Adrenal gland (tissue), 5 donors: ENCODE measurements around the gene TMEM42.

Experiments
- POLR2A ChIP-seq, 2 donors: fragments of 450-650 bp; IDR thresholded peaks; one replicate each; pipeline ENCODE4 v1.6.1; 2017; ENCODE audit warnings: antibody characterized with exemption in 2 of 2, mild to moderate bottlenecking in 2 of 2, moderate library complexity in 1 of 2
- TF ChIP-seq, protein P1 (sequence below), 6 experiments: fragments of 450-650 bp in 4 of 6; fragments of 200-600 bp in 2 of 6; sonication (generic) in 1 of 6; IDR thresholded peaks; 1 replicate in 5 of 6; 2 replicates in 1 of 6; pipeline versions ENCODE4 v1.5.1 to v1.8.0; 2016 to 2021; ENCODE audit warnings: antibody characterized with exemption in 6 of 6, mild to moderate bottlenecking in 2 of 6, moderate library complexity in 1 of 6
- donor health status: DM: no; HTN: no; CAD: no.

DNA sequence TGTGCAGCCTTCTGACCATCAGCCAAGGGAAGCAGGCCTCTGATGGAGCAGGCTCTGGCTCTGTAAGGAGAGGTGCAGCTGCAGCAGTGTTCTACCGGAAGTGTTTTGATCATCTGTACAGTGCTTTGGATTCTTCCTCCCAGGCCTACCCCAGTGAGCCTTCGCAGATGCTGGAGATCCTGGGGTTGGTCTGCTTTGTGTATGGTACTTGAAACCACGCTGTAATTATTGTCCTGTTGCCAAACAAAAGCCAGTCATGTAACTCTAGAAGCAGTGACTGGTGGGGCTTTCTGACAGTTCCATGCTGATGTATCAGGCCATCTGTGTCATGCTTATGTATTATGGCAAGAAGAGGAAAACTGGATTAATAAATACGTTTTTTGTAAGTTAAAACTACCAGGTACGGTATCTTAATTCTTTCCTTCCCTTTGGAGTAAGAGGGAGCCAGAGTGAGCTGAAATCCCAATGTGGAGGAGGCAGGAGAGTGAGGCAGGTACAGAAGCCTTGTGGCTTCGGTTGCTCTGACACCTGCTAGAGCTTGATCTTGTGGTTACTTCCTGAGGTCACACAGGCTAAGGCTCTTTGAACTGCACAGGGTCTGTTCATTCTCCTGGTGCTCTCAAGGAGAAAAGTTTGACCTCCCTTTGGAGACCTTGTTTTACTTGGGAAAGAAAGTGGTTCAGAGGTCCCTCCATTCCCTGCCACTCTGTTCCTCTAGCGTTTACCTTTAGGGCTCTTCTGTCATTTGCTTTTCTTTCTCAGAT, 3.7 kb downstream of the TMEM42 start:
- TF ChIP-seq, protein P1, sequence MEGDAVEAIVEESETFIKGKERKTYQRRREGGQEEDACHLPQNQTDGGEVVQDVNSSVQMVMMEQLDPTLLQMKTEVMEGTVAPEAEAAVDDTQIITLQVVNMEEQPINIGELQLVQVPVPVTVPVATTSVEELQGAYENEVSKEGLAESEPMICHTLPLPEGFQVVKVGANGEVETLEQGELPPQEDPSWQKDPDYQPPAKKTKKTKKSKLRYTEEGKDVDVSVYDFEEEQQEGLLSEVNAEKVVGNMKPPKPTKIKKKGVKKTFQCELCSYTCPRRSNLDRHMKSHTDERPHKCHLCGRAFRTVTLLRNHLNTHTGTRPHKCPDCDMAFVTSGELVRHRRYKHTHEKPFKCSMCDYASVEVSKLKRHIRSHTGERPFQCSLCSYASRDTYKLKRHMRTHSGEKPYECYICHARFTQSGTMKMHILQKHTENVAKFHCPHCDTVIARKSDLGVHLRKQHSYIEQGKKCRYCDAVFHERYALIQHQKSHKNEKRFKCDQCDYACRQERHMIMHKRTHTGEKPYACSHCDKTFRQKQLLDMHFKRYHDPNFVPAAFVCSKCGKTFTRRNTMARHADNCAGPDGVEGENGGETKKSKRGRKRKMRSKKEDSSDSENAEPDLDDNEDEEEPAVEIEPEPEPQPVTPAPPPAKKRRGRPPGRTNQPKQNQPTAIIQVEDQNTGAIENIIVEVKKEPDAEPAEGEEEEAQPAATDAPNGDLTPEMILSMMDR (IDR thresholded peaks at IDR 0.05): no peak
- TF ChIP-seq POLR2A (IDR thresholded peaks at IDR 0.05): no peak
